ENCODE data around the gene ITGAX. TPM values are rescaled to one million over a fixed set of nuclear protein-coding genes. Genes with fewer than 3 reads are reported as not detected.

ITGAX gene
- total RNA-seq, 6 experiments from 2014 or later: 2.0 to 15.3 (median 5.2) TPM

- no peaks in the 10 kb centered on the region for H3K9me3 ChIP-seq
- DNase-seq (no peak), ATAC-seq (no peak)
- WGBS (ENCODE audit: insufficient coverage, low coverage, low lambda C conversion rate, missing lambda C conversion rate): 57% methylated on average over 3 of the region's 3 CpGs
- no peaks in the 10 kb centered on the region for H3K4me1 ChIP-seq
- intact Hi-C loops (cut with DNase I): no loop called here
- H3K4me3 ChIP-seq: no peak overlapping the region
- H3K27ac ChIP-seq: no peak overlapping the region
- H3K36me3 ChIP-seq: no peaks in the 10 kb centered on the region
- no peaks in the 10 kb centered on the region for H3K27me3 ChIP-seq
- TF ChIP-seq CTCF (IDR thresholded peaks at IDR 0.05): no peak
- TF ChIP-seq POLR2A (IDR thresholded peaks at IDR 0.05): no peak
Observed at GRCh38 chr16:31420037-31420436, 65.1 kb downstream of the ITGAX start.

- Histone ChIP-seq H3K27me3 (no peaks in the 10 kb centered on the region), H3K36me3 (no peaks in the 10 kb centered on the region), H3K4me1 (no peaks in the 10 kb centered on the region), H3K4me3 (no peak overlapping the region), H3K9me3 (no peaks in the 10 kb centered on the region), H3K27ac (no peak overlapping the region)
- no peak for DNase-seq
- intact Hi-C loops (cut with DNase I): no loop called here
- ATAC-seq: peak in 2 of 4 donors; percentile 21 to 33
- no peak for TF ChIP-seq CTCF (IDR thresholded peaks at IDR 0.05)
- TF ChIP-seq POLR2A (IDR thresholded peaks at IDR 0.05): no peak
- 27% methylated on average over 5 of the region's 6 CpGs for whole genome bisulfite sequencing (ENCODE audit: insufficient coverage, low coverage, low lambda C conversion rate, missing lambda C conversion rate)
Observed at GRCh38 chr16:31421587-31421986, 66.6 kb downstream of the ITGAX start.

- no peak for DNase-seq
- Histone ChIP-seq H3K27me3 (no peaks in the 10 kb centered on the region), H3K4me3 (no peak overlapping the region), H3K36me3 (no peaks in the 10 kb centered on the region), H3K27ac (no peak overlapping the region), H3K9me3 (no peaks in the 10 kb centered on the region), H3K4me1 (peaks cover 0 to 3% (median 0%) of the 10 kb centered on the region in 4 donors)
- ATAC-seq: no peak
- WGBS (ENCODE audit: insufficient coverage, low coverage, low lambda C conversion rate, missing lambda C conversion rate): 66% methylated on average over 3 of the region's 3 CpGs
- intact Hi-C loops (cut with DNase I): no loop called here
- no peak for TF ChIP-seq POLR2A (IDR thresholded peaks at IDR 0.05)
- TF ChIP-seq CTCF (IDR thresholded peaks at IDR 0.05): no peak
Observed at GRCh38 chr16:31423241-31423640, 68.3 kb downstream of the ITGAX start.

- H3K27ac ChIP-seq: no peak overlapping the region
- WGBS (ENCODE audit: insufficient coverage, low coverage, low lambda C conversion rate, missing lambda C conversion rate): 63% methylated on average over 7 of the region's 12 CpGs
- no peak for ATAC-seq
- intact Hi-C loops (cut with DNase I): no loop called here
- DNase-seq: no peak
- H3K9me3 ChIP-seq: no peaks in the 10 kb centered on the region
- H3K4me1 ChIP-seq: peaks cover 0 to 4% (median 2%) of the 10 kb centered on the region in 4 donors
- H3K36me3 ChIP-seq: no peaks in the 10 kb centered on the region
- TF ChIP-seq POLR2A (IDR thresholded peaks at IDR 0.05) (no peak), CTCF (IDR thresholded peaks at IDR 0.05) (no peak)
- H3K27me3 ChIP-seq: no peaks in the 10 kb centered on the region
- H3K4me3 ChIP-seq: no peak overlapping the region
Observed at GRCh38 chr16:31423801-31424200, 68.8 kb downstream of the ITGAX start.
